OCI-LY7 (cell line): ENCODE measurements around the gene HPSE2. TPM values are rescaled to one million over a fixed set of nuclear protein-coding genes. Genes with fewer than 3 reads are reported as not detected.
"Not testable (repeated sequence)": the region's sequence is repeated elsewhere in the genome, so short reads cannot be mapped to it uniquely, and the experiment has no call there.

Experiments used
- BruUV-seq: library from RNA; stranded (reverse); fragments of 400-500 nt; replicated peaks from 2 replicates; lab custom pipeline; 2021; lab: Mats Ljungman, UMichigan
- CTCF ChIA-PET: fragments of 300-600 bp; sonication (Branson Sonifier 250); formaldehyde crosslinking; loops from one replicate; lab custom pipeline; 2022; ENCODE audit warnings: antibody characterized with exemption; ENCODE audit not compliant: unreplicated experiment; lab: Charles Lee
- POLR2A ChIA-PET: fragments of 300-600 bp; sonication (Branson Sonifier 250); formaldehyde crosslinking; loops from one replicate; lab custom pipeline; 2022; ENCODE audit warnings: antibody characterized with exemption; lab: Charles Lee
- DNase-seq: peaks from one replicate; pipeline ENCODE4 v3.0.0-alpha.2; 2015; ENCODE audit warnings: low spot score
- H2AFZ ChIP-seq: fragments of 200-600 bp; sonication (generic), shearing (Covaris generic); 2 replicates; pipeline ENCODE4 v1.6.1; 2014; ENCODE audit warnings: mild to moderate bottlenecking, antibody characterized with exemption, low read length, moderate library complexity
- H3K27ac ChIP-seq: fragments of 200-600 bp; sonication (generic); 2 replicates; pipeline ENCODE4 v1.5.1; 2014; ENCODE audit warnings: mixed run types, low read depth, mild to moderate bottlenecking, moderate library complexity, low read length, inconsistent platforms; ENCODE audit not compliant: poor library complexity, severe bottlenecking
- H3K36me3 ChIP-seq: fragments of 200-600 bp; sonication (generic); 2 replicates; pipeline ENCODE4 v1.6.1; 2014; ENCODE audit warnings: mild to moderate bottlenecking, antibody characterized with exemption, low read length, moderate library complexity, mixed read lengths; ENCODE audit not compliant: insufficient read depth
- H3K4me1 ChIP-seq: fragments of 200-600 bp; sonication (generic); 2 replicates; pipeline ENCODE4 v1.5.1; 2014; ENCODE audit warnings: mild to moderate bottlenecking, low read length; ENCODE audit not compliant: insufficient read depth, poor library complexity, severe bottlenecking
- H3K4me2 ChIP-seq: fragments of 200-600 bp; sonication (generic); 2 replicates; pipeline ENCODE4 v1.6.1; 2014; ENCODE audit warnings: mild to moderate bottlenecking, low read length
- H3K4me3 ChIP-seq: fragments of 200-600 bp; sonication (generic); 2 replicates; pipeline ENCODE4 v1.5.1; 2014; ENCODE audit warnings: mild to moderate bottlenecking, low read depth, low read length; ENCODE audit not compliant: poor library complexity, severe bottlenecking
- H3K79me2 ChIP-seq: fragments of 200-600 bp; sonication (generic); 2 replicates; pipeline ENCODE4 v1.6.1; 2016; ENCODE audit warnings: low read depth, mild to moderate bottlenecking, low read length, moderate library complexity, mixed read lengths; ENCODE audit not compliant: insufficient read depth
- H3K9me2 ChIP-seq: fragments of 200-600 bp; sonication (generic); 2 replicates; pipeline ENCODE4 v1.6.1; 2016; ENCODE audit warnings: mild to moderate bottlenecking, low read length, mixed read lengths; ENCODE audit not compliant: insufficient read depth
- H3K9me3 ChIP-seq: fragments of 200-600 bp; sonication (generic); 2 replicates; pipeline ENCODE4 v1.6.1; 2014; ENCODE audit warnings: mild to moderate bottlenecking, mixed run types, low read length, mixed read lengths
- H4K20me1 ChIP-seq: fragments of 200-600 bp; sonication (generic); 2 replicates; pipeline ENCODE4 v1.6.1; 2014; ENCODE audit warnings: mild to moderate bottlenecking, antibody characterized with exemption, low read length, moderate library complexity, mixed read lengths; ENCODE audit not compliant: insufficient read depth
- CTCF ChIP-seq: fragments of 200-600 bp; sonication (generic); conservative IDR thresholded peaks from 2 replicates; pipeline ENCODE4 v1.5.1; 2014; ENCODE audit warnings: mild to moderate bottlenecking, antibody characterized with exemption, low read length, moderate library complexity, mixed read lengths
- EZH2phosphoT487 ChIP-seq: fragments of 200-600 bp; sonication (generic); IDR thresholded peaks from 2 replicates; pipeline ENCODE4 v1.6.1; 2018; ENCODE audit warnings: low read depth, borderline replicate concordance, mild to moderate bottlenecking, mixed run types, antibody characterized with exemption, low read length, moderate library complexity, mixed read lengths
- intact Hi-C: fragments of 100-400 bp; cut with micrococcal nuclease; formaldehyde crosslinking; loops from one replicate; pipeline ENCODE4 v1.10.0; 2022; ENCODE audit not compliant: unreplicated experiment
- total RNA-seq, 2 experiments: library from RNA; depleted of rRNA in 1 of 2; stranded (reverse); fragments of >200 nt in 1 of 2; shearing (Covaris generic) in 1 of 2; gene quantifications; 2 replicates each; pipeline ENCODE4 v1.2.3, GENCODE V29; 2014 to 2022

The HPSE2 gene
- total RNA-seq, 2 experiments from 2014 or later, result not detected

- Histone ChIP-seq H3K36me3 (no peaks in the 10 kb centered on the region), H3K9me3 (no peaks in the 10 kb centered on the region), H3K9me2 (no peaks in the 10 kb centered on the region), H3K79me2 (no peaks in the 10 kb centered on the region), H2AFZ (no peak overlapping the region), H3K4me3 (no peak overlapping the region), H3K4me1 (no peaks in the 10 kb centered on the region), H4K20me1 (no peaks in the 10 kb centered on the region), H3K4me2 (no peak overlapping the region), H3K27ac (no peak overlapping the region)
- CTCF ChIA-PET, result no interaction called here
- POLR2A ChIA-PET, result interaction anchor here (0.6 kb wide), 1 partner anchor 74 kb away, joined by 8 read pairs; no protein-coding TSS in a partner anchor
- no peak for DNase-seq
- intact Hi-C loops, result no loop called here
- TF ChIP-seq EZH2phosphoT487 (no peak), CTCF (no peak)
- BruUV-seq, result no TSS peak
Observed at GRCh38 chr10:98511876-98512275, 723.8 kb downstream of the HPSE2 start.

GRCh38 chr10:98510412-98510995, 725.1 kb downstream of the HPSE2 start:
- no peaks in the 10 kb centered on the region for H3K79me2 ChIP-seq
- H3K36me3 ChIP-seq, result no peaks in the 10 kb centered on the region
- H3K9me3 ChIP-seq, result no peaks in the 10 kb centered on the region
- CTCF ChIA-PET, result no interaction called here
- H3K4me2 ChIP-seq, result no peak overlapping the region
- no peak overlapping the region for H3K27ac ChIP-seq
- intact Hi-C loops, result no loop called here
- no TSS peak for BruUV-seq
- no peaks in the 10 kb centered on the region for H4K20me1 ChIP-seq
- H2AFZ ChIP-seq, result no peak overlapping the region
- H3K4me3 ChIP-seq, result no peak overlapping the region
- H3K4me1 ChIP-seq, result no peaks in the 10 kb centered on the region
- POLR2A ChIA-PET, result interaction anchor here (0.6 kb wide), 1 partner anchor 167 kb away, joined by 4 read pairs; no protein-coding TSS in a partner anchor
- no peaks in the 10 kb centered on the region for H3K9me2 ChIP-seq
- no peak for DNase-seq
- TF ChIP-seq EZH2phosphoT487 (no peak), CTCF (no peak)

GRCh38 chr10:98509745-98510144, 725.9 kb downstream of the HPSE2 start:
- ChIA-PET CTCF (no interaction called here), POLR2A (interaction anchor here (0.6 kb wide), 1 partner anchor 166 kb away, joined by 4 read pairs; no protein-coding TSS in a partner anchor)
- Histone ChIP-seq H3K4me1 (no peaks in the 10 kb centered on the region), H2AFZ (no peak overlapping the region), H4K20me1 (no peaks in the 10 kb centered on the region), H3K27ac (no peak overlapping the region), H3K4me2 (no peak overlapping the region), H3K9me3 (no peaks in the 10 kb centered on the region), H3K9me2 (no peaks in the 10 kb centered on the region), H3K79me2 (no peaks in the 10 kb centered on the region), H3K36me3 (no peaks in the 10 kb centered on the region), H3K4me3 (no peak overlapping the region)
- no TSS peak for BruUV-seq
- TF ChIP-seq EZH2phosphoT487 (no peak), CTCF (no peak)
- intact Hi-C loops, result no loop called here
- no peak for DNase-seq

DNA sequence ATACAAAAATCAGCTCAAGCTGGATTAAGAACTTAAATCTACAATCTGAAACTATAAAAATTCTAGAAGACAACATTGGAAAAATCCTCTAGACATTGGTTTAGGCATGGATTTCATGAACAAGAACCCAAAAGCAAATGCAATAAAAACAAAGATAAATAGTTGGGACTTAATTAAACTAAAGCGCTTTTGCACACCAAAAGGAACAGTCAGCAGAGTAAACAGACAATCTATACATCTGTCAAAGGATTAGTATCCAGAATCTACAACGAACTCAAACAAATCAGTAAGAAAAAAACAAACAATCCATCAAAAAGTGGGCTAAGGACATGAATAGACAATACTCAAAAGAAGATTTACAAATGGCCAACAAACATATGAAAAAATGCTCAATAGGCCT, 733.1 kb downstream of the HPSE2 start:
- H3K4me2 ChIP-seq, H3K79me2 ChIP-seq, CTCF ChIA-PET, H2AFZ ChIP-seq, H3K9me2 ChIP-seq, H3K4me1 ChIP-seq, POLR2A ChIA-PET, DNase-seq, H3K9me3 ChIP-seq, H4K20me1 ChIP-seq, H3K36me3 ChIP-seq, BruUV-seq, H3K27ac ChIP-seq, H3K4me3 ChIP-seq, intact Hi-C loops: not testable (repeated sequence)
